H9 (cell line): Measurements from ENCODE around the gene MAP2. TPM values are rescaled to one million over a fixed set of nuclear protein-coding genes. Genes with fewer than 3 reads are reported as not detected.

Experiments used
- DNase-seq: peaks from one replicate; pipeline ENCODE4 v3.0.0-alpha.2; 2017
- H2AFZ ChIP-seq: one replicate; pipeline ENCODE4 v1.6.1; 2013; ENCODE audit warnings: mild to moderate bottlenecking, low read length, control low read depth, moderate library complexity
- H2AK5ac ChIP-seq: 2 replicates; pipeline ENCODE4 v1.6.1; 2013; ENCODE audit warnings: low read length, control low read depth, mixed read lengths; ENCODE audit not compliant: insufficient read length
- H2BK120ac ChIP-seq: one replicate; pipeline ENCODE4 v1.6.1; 2013; ENCODE audit warnings: low read depth, mild to moderate bottlenecking, low read length, control low read depth, inconsistent platforms; ENCODE audit not compliant: poor library complexity, severe bottlenecking
- H2BK12ac ChIP-seq: 2 replicates; pipeline ENCODE4 v1.6.1; 2013; ENCODE audit warnings: low read length, control low read depth, mixed read lengths, low read depth; ENCODE audit not compliant: insufficient read length
- H2BK15ac ChIP-seq: 2 replicates; pipeline ENCODE4 v1.6.1; 2013; ENCODE audit warnings: low read depth, low read length, control low read depth
- H2BK20ac ChIP-seq: one replicate; pipeline ENCODE4 v1.6.1; 2013; ENCODE audit warnings: low read depth, mild to moderate bottlenecking, low read length, control low read depth, inconsistent platforms; ENCODE audit not compliant: poor library complexity, severe bottlenecking
- H2BK5ac ChIP-seq: 2 replicates; pipeline ENCODE4 v1.6.1; 2013; ENCODE audit warnings: low read length, control low read depth, mixed read lengths; ENCODE audit not compliant: insufficient read length
- H3K14ac ChIP-seq: 2 replicates; pipeline ENCODE4 v1.6.1; 2013; ENCODE audit warnings: low read length, control low read depth; ENCODE audit not compliant: insufficient read depth
- H3K18ac ChIP-seq: 2 replicates; pipeline ENCODE4 v1.6.1; 2013; ENCODE audit warnings: low read depth, mild to moderate bottlenecking, mixed read lengths, low read length, control low read depth; ENCODE audit not compliant: insufficient read length
- H3K23ac ChIP-seq: 2 replicates; pipeline ENCODE4 v1.6.1; 2013; ENCODE audit warnings: low read length, control low read depth, mixed read lengths, low read depth; ENCODE audit not compliant: insufficient read length
- H3K23me2 ChIP-seq: 2 replicates; pipeline ENCODE4 v1.6.1; 2013; ENCODE audit warnings: low read depth, mild to moderate bottlenecking, mixed read lengths, low read length, control low read depth; ENCODE audit not compliant: insufficient read length, poor library complexity, severe bottlenecking
- H3K27ac ChIP-seq: 2 replicates; pipeline ENCODE4 v1.5.1; 2013; ENCODE audit warnings: low read length, control low read depth, mixed read lengths, low read depth; ENCODE audit not compliant: insufficient read length
- H3K27me3 ChIP-seq: 2 replicates; pipeline ENCODE4 v1.6.1; 2013; ENCODE audit warnings: low read length, control low read depth, inconsistent platforms; ENCODE audit not compliant: insufficient read depth
- H3K4ac ChIP-seq: 2 replicates; pipeline ENCODE4 v1.6.1; 2013; ENCODE audit warnings: low read depth, mild to moderate bottlenecking, control low read depth, inconsistent platforms, low read length, moderate library complexity
- H3K4me1 ChIP-seq: 2 replicates; pipeline ENCODE4 v1.6.1; 2013; ENCODE audit warnings: low read length, control low read depth, inconsistent platforms; ENCODE audit not compliant: insufficient read depth
- H3K4me2 ChIP-seq: 2 replicates; pipeline ENCODE4 v1.6.1; 2013; ENCODE audit warnings: low read length, control low read depth, mixed read lengths; ENCODE audit not compliant: insufficient read length, insufficient read depth
- H3K56ac ChIP-seq: 2 replicates; pipeline ENCODE4 v1.6.1; 2013; ENCODE audit warnings: low read depth, mild to moderate bottlenecking, mixed read lengths, low read length, control low read depth; ENCODE audit not compliant: insufficient read length
- H3K79me1 ChIP-seq: 2 replicates; pipeline ENCODE4 v1.6.1; 2013; ENCODE audit warnings: low read depth, mild to moderate bottlenecking, moderate library complexity, low read length, control low read depth, inconsistent platforms; ENCODE audit not compliant: insufficient read depth, poor library complexity, severe bottlenecking
- H3K79me2 ChIP-seq: 2 replicates; pipeline ENCODE4 v1.6.1; 2013; ENCODE audit warnings: low read length, control low read depth, inconsistent platforms; ENCODE audit not compliant: insufficient read depth
- H3K9ac ChIP-seq: 2 replicates; pipeline ENCODE4 v1.6.1; 2013; ENCODE audit warnings: low read length, control low read depth, mixed read lengths; ENCODE audit not compliant: insufficient read length; ENCODE audit errors: extremely low read depth
- H3K9me3 ChIP-seq: one replicate; pipeline ENCODE4 v1.6.1; 2013; ENCODE audit warnings: low read depth, low read length, inconsistent platforms; ENCODE audit not compliant: control insufficient read depth
- H3T11ph ChIP-seq: one replicate; pipeline ENCODE4 v1.6.1; 2013; ENCODE audit warnings: mild to moderate bottlenecking, low read length, control low read depth, inconsistent platforms
- H4K20me1 ChIP-seq: one replicate; pipeline ENCODE4 v1.6.1; 2013; ENCODE audit not compliant: control insufficient read depth, insufficient read length, insufficient read depth
- H4K5ac ChIP-seq: 2 replicates; pipeline ENCODE4 v1.6.1; 2013; ENCODE audit warnings: low read depth, mild to moderate bottlenecking, mixed read lengths, low read length, control low read depth; ENCODE audit not compliant: insufficient read length
- H4K8ac ChIP-seq: replicated peaks from 2 replicates; pipeline ENCODE4 v1.6.1; 2013; ENCODE audit warnings: low read length, control low read depth, mixed read lengths, low read depth; ENCODE audit not compliant: insufficient read length
- H4K91ac ChIP-seq: 2 replicates; pipeline ENCODE4 v1.6.1; 2013; ENCODE audit warnings: low read depth, mild to moderate bottlenecking, moderate library complexity, mixed read lengths, low read length, control low read depth; ENCODE audit not compliant: insufficient read length
- H3K27ac Mint-ChIP-seq, 3 experiments: 2 replicates in 2 of 3; 3 replicates in 1 of 3; pipeline ENCODE4 v1.8.0; 2020 to 2021; ENCODE audit warnings: mixed read lengths in 3 of 3, mild to moderate bottlenecking in 1 of 3, moderate library complexity in 1 of 3
- H3K27me3 Mint-ChIP-seq: 2 replicates; pipeline ENCODE4 v1.8.0; 2021; ENCODE audit warnings: low read depth, mild to moderate bottlenecking, moderate library complexity, mixed read lengths
- H3K36me3 Mint-ChIP-seq, 3 experiments: 2 replicates in 2 of 3; 3 replicates in 1 of 3; pipeline ENCODE4 v1.8.0; 2020 to 2021; ENCODE audit warnings: low read depth in 3 of 3, mixed read lengths in 3 of 3; ENCODE audit not compliant: insufficient read depth in 1 of 3
- H3K4me1 Mint-ChIP-seq, 2 experiments: 2 replicates each; pipeline ENCODE4 v1.8.0; 2020; ENCODE audit warnings: mixed read lengths in 2 of 2
- H3K4me3 Mint-ChIP-seq, 2 experiments: 2 replicates in 1 of 2; 3 replicates in 1 of 2; pipeline ENCODE4 v1.8.0; 2020 to 2021; ENCODE audit warnings: mild to moderate bottlenecking in 2 of 2, mixed read lengths in 2 of 2, moderate library complexity in 1 of 2
- H3K9me3 Mint-ChIP-seq, 2 experiments: 2 replicates in 1 of 2; 3 replicates in 1 of 2; pipeline ENCODE4 v1.8.0; 2020; ENCODE audit warnings: mild to moderate bottlenecking in 2 of 2, mixed read lengths in 2 of 2, moderate library complexity in 1 of 2
- WGBS: extraction: QIAGEN DNeasy Blood & Tissue Kit; methylation state at CpG from one replicate; pipeline ENCODE4 v1.1.7; 2013; ENCODE audit warnings: missing lambda C conversion rate, low lambda C conversion rate, mixed read lengths; ENCODE audit not compliant: insufficient read length; ENCODE audit errors: extremely low coverage; 5-methylcytosine and 5-hydroxymethylcytosine counted together
- total RNA-seq: library from RNA; stranded (reverse); gene quantifications from 2 replicates; pipeline ENCODE4 v1.2.1, GENCODE V29; 2021
- TF ChIP-seq, protein P1 (sequence below): fragments of 200-600 bp; sonication (generic); conservative IDR thresholded peaks from 3 replicates; pipeline ENCODE4 v1.8.0; 2021; ENCODE audit warnings: antibody characterized with exemption, mild to moderate bottlenecking

The MAP2 gene
- total RNA-seq, 1 experiment from 2014 or later: 0.87 TPM

DNA sequence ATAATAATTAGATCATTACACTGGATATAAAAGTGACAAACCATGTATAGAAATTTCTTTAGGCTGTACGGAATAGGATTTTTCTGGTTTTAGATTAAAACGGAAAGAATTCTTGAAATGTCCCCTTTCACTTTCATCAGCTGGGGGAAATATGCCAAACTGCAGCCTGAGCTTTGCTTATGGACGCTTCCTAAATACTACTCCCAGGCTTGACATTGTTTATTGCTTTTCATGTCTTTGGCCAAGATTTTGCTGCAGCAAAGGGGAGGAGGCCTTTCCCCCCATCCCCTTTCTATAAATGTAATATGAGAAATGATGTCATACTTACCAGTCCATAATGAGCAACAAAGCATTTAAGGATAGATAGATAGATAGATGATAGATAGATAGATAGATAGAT lies 158.4 kb downstream of the MAP2 start:
- no peaks in the 10 kb centered on the region for H3K79me1 ChIP-seq
- H3K9ac ChIP-seq: no peak overlapping the region
- no peaks in the 10 kb centered on the region for H4K20me1 ChIP-seq
- no peak overlapping the region for H3T11ph ChIP-seq
- no peaks in the 10 kb centered on the region for H3K9me3 ChIP-seq
- Mint-ChIP-seq H3K27ac (no peak overlapping the region), H3K36me3 (no peaks in the 10 kb centered on the region), H3K4me3 (no peak overlapping the region), H3K4me1 (peaks cover 20 to 32% of the 10 kb centered on the region in 2 experiments), H3K9me3 (no peaks in the 10 kb centered on the region), H3K27me3 (peaks cover 2% of the 10 kb centered on the region; the same call in 1 of the 2 replicates)
- no peak overlapping the region for H2AK5ac ChIP-seq
- no peak overlapping the region for H3K14ac ChIP-seq
- H4K91ac ChIP-seq: no peak overlapping the region
- no peaks in the 10 kb centered on the region for H3K23me2 ChIP-seq
- no peak overlapping the region for H2BK120ac ChIP-seq
- no peak overlapping the region for H4K5ac ChIP-seq
- no peak overlapping the region for H2BK15ac ChIP-seq
- TF ChIP-seq, protein P1, sequence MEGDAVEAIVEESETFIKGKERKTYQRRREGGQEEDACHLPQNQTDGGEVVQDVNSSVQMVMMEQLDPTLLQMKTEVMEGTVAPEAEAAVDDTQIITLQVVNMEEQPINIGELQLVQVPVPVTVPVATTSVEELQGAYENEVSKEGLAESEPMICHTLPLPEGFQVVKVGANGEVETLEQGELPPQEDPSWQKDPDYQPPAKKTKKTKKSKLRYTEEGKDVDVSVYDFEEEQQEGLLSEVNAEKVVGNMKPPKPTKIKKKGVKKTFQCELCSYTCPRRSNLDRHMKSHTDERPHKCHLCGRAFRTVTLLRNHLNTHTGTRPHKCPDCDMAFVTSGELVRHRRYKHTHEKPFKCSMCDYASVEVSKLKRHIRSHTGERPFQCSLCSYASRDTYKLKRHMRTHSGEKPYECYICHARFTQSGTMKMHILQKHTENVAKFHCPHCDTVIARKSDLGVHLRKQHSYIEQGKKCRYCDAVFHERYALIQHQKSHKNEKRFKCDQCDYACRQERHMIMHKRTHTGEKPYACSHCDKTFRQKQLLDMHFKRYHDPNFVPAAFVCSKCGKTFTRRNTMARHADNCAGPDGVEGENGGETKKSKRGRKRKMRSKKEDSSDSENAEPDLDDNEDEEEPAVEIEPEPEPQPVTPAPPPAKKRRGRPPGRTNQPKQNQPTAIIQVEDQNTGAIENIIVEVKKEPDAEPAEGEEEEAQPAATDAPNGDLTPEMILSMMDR: no peak
- H3K18ac ChIP-seq: no peak overlapping the region
- DNase-seq: no peak
- H2BK5ac ChIP-seq: no peak overlapping the region
- no peaks in the 10 kb centered on the region; the same call in 1 of the 2 replicates for H3K4me1 ChIP-seq
- no peaks in the 10 kb centered on the region for H3K79me2 ChIP-seq
- no peak overlapping the region for H2AFZ ChIP-seq
- H3K56ac ChIP-seq: no peak overlapping the region
- no peak overlapping the region for H3K4ac ChIP-seq
- WGBS: no CpG with 5 or more reads among the region's 3 CpGs
- no peak overlapping the region for H3K27ac ChIP-seq
- H4K8ac ChIP-seq: no peak overlapping the region
- H2BK20ac ChIP-seq: no peak overlapping the region
- no peak overlapping the region for H3K4me2 ChIP-seq
- no peaks in the 10 kb centered on the region for H3K27me3 ChIP-seq
- no peak overlapping the region for H2BK12ac ChIP-seq
- no peak overlapping the region for H3K23ac ChIP-seq
